Measurements from ENCODE around the gene PSME3IP1.
A peak's percentile ranks its signal among the peaks of the same experiment; 100 is the strongest.

Gene PSME3IP1

GRCh38 chr16:57143149-57143921 is 42.5 kb downstream of the PSME3IP1 start:
- TF ChIP-seq, protein P1, sequence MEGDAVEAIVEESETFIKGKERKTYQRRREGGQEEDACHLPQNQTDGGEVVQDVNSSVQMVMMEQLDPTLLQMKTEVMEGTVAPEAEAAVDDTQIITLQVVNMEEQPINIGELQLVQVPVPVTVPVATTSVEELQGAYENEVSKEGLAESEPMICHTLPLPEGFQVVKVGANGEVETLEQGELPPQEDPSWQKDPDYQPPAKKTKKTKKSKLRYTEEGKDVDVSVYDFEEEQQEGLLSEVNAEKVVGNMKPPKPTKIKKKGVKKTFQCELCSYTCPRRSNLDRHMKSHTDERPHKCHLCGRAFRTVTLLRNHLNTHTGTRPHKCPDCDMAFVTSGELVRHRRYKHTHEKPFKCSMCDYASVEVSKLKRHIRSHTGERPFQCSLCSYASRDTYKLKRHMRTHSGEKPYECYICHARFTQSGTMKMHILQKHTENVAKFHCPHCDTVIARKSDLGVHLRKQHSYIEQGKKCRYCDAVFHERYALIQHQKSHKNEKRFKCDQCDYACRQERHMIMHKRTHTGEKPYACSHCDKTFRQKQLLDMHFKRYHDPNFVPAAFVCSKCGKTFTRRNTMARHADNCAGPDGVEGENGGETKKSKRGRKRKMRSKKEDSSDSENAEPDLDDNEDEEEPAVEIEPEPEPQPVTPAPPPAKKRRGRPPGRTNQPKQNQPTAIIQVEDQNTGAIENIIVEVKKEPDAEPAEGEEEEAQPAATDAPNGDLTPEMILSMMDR (IDR thresholded peaks at IDR 0.05; ENCODE audit: low read depth, low read length): no peak
- TF ChIP-seq POLR2A (IDR thresholded peaks at IDR 0.05; ENCODE audit: extremely low read depth, insufficient read length) (no peak), MYC (IDR thresholded peaks at IDR 0.05; ENCODE audit: low read depth, low read length) (no peak)
- TF ChIP-seq, protein P2, sequence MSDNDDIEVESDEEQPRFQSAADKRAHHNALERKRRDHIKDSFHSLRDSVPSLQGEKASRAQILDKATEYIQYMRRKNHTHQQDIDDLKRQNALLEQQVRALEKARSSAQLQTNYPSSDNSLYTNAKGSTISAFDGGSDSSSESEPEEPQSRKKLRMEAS (IDR thresholded peaks at IDR 0.05; ENCODE audit: low read depth, low read length): no peak
- no peak for DNase-seq (ENCODE audit: low read depth)
- no peak overlapping the region for H3K4me3 ChIP-seq (ENCODE audit: low read depth, low read length)

DNA sequence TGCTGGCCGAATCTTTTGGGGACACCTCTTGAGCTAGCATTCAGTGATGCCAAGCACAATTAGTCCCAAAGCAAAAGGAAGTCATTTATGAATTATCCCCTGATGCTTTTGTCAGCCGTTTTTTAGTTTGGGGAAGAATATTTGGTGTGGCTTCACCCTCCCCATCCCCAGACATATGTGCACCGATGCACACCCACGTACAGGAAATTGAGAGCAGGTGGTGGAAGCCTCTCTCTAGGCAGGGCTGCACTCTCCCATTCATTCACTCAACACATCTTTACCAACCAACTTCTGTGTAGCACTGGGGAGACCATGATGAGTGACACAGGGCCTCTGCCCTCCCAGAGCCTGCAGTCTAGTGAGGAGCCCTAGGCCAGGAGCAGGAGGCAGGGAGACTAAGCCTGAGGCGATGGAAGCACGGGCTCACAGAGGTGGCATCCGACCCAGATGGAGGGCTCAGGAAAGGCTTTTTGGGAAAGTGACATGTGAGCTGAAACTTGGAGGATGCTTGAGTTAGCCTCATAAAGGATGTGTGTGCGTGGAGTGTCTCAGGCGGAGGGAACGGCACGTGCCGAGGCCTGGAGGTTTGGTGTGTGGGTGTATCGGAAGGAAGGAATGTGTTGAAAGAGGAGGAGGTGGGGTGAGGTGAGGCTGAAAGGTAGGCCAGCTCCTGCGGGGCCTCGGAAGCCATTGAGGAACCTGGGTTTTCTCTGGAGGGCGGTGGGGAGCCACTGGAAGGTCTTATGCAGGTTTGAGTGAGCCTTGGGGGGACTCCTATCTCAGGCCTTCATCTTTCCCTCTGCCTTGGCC is 43.8 kb downstream of the PSME3IP1 start:
- peak; percentile 55 for DNase-seq (ENCODE audit: low read depth)
- TF ChIP-seq MYC (IDR thresholded peaks at IDR 0.05; ENCODE audit: low read depth, low read length) (no peak), POLR2A (IDR thresholded peaks at IDR 0.05; ENCODE audit: extremely low read depth, insufficient read length) (no peak)
- TF ChIP-seq, protein P1 (IDR thresholded peaks at IDR 0.05; ENCODE audit: low read depth, low read length): no peak
- TF ChIP-seq, protein P2 (IDR thresholded peaks at IDR 0.05; ENCODE audit: low read depth, low read length): no peak
- no peak overlapping the region for H3K4me3 ChIP-seq (ENCODE audit: low read depth, low read length)

DNA sequence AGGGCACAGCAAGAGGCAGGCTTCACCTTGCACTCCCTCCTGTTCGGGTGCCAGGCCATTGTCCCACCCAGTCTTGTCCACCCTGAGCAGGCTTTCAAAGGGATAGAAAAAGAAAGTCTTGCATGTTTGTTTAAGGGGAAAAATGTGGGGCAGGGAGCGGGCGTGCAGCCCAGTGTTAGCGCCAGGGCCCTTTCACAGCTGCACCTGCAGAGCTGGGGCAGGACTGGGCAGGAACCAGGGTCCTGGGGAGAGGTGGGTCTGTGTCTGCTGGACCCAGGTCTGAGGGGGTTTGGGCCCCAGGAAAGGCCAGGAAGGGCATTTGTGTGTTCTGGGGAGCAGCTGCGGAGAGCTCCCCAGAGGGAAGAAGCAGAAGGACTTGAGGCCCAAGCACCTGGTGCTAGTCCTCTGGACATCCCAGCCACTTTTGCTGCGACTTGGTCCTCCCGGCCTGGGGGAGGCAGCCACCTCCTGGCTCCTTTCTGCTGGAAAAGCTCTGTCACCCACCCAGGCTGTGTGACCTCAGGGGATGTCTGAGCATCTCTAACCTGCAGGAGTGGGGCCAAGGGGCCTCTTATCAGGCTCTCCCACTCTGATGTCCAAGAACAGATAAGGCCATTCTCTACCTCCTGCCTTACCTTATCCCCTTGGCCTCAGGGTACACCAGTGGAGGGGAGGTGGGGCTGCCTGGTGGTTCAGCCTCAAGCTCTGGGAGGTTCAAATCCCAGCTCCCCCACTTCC is 44.7 kb downstream of the PSME3IP1 start:
- no peak overlapping the region for H3K4me3 ChIP-seq (ENCODE audit: low read depth, low read length)
- TF ChIP-seq MYC (IDR thresholded peaks at IDR 0.05; ENCODE audit: low read depth, low read length) (no peak), POLR2A (IDR thresholded peaks at IDR 0.05; ENCODE audit: extremely low read depth, insufficient read length) (no peak)
- TF ChIP-seq, protein P2 (IDR thresholded peaks at IDR 0.05; ENCODE audit: low read depth, low read length): no peak
- TF ChIP-seq, protein P1 (IDR thresholded peaks at IDR 0.05; ENCODE audit: low read depth, low read length): no peak
- DNase-seq (ENCODE audit: low read depth): no peak

GRCh38 chr16:57138281-57138935 is 47.4 kb downstream of the PSME3IP1 start:
- no peak for DNase-seq (ENCODE audit: low read depth)
- no peak overlapping the region for H3K4me3 ChIP-seq (ENCODE audit: low read depth, low read length)
- TF ChIP-seq MYC (IDR thresholded peaks at IDR 0.05; ENCODE audit: low read depth, low read length) (no peak), POLR2A (IDR thresholded peaks at IDR 0.05; ENCODE audit: extremely low read depth, insufficient read length) (no peak)
- TF ChIP-seq, protein P2 (IDR thresholded peaks at IDR 0.05; ENCODE audit: low read depth, low read length): no peak
- TF ChIP-seq, protein P1 (IDR thresholded peaks at IDR 0.05; ENCODE audit: low read depth, low read length): no peak

Measured in NB4 (cell line).